Stimulated activated CD4-positive, alpha-beta T cell treated with anti-CD3 and anti-CD28 coated beads, Interleukin-1b, Interleukin-23, amount 100 ng/mL, for 48 hours (primary cell): ENCODE measurements around the gene SNRNP70.
A peak's percentile ranks its signal among the peaks of the same experiment; 100 is the strongest.
"Not testable (repeated sequence)": the region's sequence is repeated elsewhere in the genome, so short reads cannot be mapped to it uniquely, and the experiment has no call there.

Experiments
- DNase-seq: peaks from one replicate; pipeline ENCODE4 v3.0.0-alpha.2; 2020

SNRNP70 gene

GRCh38 chr19:49085020-49085867 lies at the start of gene SNRNP70:
Gene SNRNP70 (plus strand): TSS chr19:49085451. CDS start chr19:49086415, 964 bp downstream.
- peak; percentile 99 for DNase-seq

DNA sequence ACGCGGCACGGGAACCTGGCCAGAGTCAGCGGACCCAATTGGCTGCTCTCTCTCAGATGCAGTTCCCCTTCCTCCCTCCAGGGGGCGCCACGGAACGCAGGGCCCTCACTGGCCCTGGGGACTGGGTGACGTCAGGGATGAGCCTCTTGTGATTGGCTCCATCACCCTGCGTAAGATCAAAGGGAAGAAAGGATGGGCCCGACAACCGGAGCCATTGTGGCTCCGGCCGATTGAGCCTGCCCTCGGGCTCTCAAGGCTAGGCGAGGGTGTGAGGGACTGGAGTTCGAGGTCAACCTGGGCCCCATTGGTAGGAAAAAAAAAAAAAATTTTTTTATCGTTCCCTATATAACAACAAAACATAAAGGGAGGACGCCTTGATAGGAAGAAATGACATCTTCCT lies 48.4 kb upstream of the SNRNP70 start, which contains the start of gene CGB1:
CGB1 (minus strand) TSS at position 81 of the 400 bp plus-strand sequence. CDS start 184 bp downstream, outside the sequence.
- DNase-seq = peak; percentile 79

- DNase-seq = not testable (repeated sequence)
Observed at GRCh38 chr19:49038111-49038510, 47.1 kb upstream of the SNRNP70 start.

GRCh38 chr19:49038557-49039276 lies 46.5 kb upstream of the SNRNP70 start:
- DNase-seq = not testable (repeated sequence)

GRCh38 chr19:49039736-49040135 lies 45.5 kb upstream of the SNRNP70 start:
- not testable (repeated sequence) for DNase-seq

- no peak for DNase-seq
Observed at GRCh38 chr19:49042177-49042576, 43.1 kb upstream of the SNRNP70 start.

DNA sequence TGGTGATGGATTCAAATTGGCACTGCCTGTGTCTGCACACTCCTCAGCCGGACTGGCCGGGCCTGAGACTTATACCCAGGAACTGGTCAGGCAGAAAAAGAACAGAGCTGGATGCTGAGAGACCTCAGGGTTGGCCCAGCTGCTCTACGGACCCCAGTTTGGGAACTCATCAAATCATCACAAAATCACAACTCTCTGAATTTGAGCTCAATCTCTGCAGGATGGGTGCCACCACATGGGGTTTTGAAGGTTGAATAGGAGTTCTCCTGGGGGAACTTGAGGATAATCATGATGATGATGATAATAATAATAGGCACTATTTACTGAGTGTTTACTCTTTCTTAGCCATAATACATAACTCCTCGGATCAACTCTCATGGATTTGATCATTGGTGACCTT lies 42.6 kb upstream of the SNRNP70 start:
- DNase-seq = not testable (repeated sequence)

DNA sequence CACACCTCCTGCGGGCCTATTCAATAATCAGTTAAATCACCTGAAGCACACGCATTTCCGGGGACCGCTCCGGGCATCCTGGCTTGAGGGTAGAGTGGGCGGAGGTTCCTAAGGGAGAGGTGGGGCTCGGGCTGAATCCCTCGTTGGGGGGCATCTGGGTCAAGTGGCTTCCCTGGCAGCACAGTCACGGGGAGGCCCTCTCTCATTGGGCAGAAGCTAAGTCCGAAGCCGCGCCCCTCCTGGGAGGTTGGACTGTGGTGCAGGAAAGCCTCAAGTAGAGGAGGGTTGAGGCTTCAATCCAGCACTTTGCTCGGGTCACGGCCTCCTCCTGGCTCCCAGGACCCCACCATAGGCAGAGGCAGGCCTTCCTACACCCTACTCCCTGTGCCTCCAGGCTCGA lies 41.7 kb upstream of the SNRNP70 start, which contains the start of gene CGB5:
CGB5 (plus strand) TSS at position 301 of the 400 bp plus-strand sequence. CDS start 362 bp downstream, outside the sequence.
- DNase-seq = not testable (repeated sequence)

DNA sequence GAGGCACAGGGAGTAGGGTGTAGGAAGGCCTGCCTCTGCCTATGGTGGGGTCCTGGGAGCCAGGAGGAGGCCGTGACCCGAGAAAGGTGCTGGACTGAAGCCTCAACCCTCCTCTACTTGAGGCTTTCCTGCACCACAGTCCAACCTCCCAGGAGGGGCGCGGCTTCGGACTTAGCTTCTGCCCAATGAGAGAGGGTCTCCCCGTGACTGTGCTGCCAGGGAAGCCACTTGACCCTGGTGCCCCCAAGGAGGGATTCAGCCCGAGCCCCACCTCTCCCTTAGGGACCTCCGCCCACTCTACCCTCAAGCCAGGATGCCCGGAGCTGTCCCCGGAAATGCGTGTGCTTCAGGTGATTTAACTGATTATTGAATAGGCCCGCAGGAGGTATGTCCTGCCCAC lies 36.2 kb upstream of the SNRNP70 start, which contains the start of gene CGB8:
CGB8 (minus strand) TSS at position 101 of the 400 bp plus-strand sequence. CDS start 372 bp downstream, outside the sequence.
- DNase-seq = not testable (repeated sequence)

- DNase-seq = not testable (repeated sequence)
Observed at GRCh38 chr19:49049834-49050233, 35.4 kb upstream of the SNRNP70 start.

- not testable (repeated sequence) for DNase-seq
Observed at GRCh38 chr19:49050376-49051033, 34.7 kb upstream of the SNRNP70 start.

DNA sequence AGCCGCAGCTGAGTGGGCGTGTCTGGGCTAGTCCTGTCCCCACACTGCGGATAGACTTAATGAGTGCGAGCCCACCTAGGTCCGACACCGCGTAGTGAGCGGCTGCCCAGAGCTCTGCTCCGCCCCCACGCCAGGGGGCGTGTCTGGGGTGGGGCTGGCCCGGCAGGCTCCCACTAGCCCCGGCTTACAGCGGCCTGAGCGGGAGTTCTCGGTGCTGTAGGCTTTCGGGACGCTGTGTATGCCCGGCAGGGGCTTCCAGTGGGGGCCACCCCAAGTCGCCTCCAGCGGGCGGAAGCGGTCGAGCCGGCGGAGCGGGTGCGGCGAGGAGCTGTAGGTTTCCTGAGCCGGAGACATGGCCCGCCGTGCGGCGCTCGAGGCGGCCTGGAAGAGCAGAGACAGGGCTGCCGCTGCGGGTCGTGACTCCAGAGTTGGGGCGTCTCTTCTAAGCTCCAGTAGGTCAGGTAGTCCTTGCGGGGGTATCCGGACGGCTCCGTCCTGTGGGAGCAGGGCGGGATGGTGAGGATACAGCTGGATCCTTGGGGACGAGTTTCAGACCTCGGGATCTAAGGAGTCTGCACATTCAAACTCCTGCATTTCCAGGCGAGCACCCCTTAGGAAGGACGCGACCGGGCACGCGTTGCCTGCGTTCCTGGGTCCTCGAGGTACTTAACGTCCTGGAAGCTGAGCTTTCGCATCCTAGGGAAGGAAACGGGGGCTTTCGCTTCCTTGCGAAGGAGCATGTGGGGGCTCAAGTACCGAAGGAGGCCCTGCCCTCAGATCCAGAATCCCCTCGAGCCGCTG lies 28.9 kb upstream of the SNRNP70 start:
- DNase-seq = no peak

DNA sequence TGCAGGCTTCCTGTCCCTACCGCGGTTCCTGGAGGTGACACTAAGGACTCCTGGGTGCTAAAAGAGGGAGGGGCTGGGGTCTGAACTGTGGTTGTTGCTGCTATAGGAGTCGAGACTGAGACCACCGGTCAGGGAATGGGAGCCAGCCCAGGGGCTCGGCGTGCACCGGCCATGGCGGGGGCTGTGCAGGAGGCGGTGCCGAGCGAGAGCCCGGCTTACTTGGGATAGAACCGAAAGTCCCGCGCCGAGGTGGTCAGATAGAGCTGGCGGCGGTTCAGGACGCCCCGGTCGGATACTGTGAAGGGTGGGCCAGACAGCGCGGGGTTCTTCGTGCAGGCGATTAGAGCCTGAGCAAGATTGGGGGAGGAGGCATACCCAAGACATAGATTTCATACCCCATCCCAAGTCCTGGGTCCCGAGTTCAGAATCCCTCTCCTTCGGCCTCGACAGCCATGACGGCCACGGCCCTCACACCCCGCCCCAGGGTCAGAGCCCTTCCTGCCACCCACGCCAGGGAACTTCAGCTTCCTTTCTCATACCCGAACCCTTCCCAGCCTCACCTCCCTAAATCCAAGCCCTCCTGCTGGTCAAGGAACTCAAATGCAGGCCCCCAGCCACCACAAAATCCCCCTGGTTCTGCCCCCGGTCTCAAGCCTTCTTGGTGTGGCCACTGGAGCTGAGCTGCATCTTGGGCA lies 28.2 kb upstream of the SNRNP70 start:
- not testable (repeated sequence) for DNase-seq

DNA sequence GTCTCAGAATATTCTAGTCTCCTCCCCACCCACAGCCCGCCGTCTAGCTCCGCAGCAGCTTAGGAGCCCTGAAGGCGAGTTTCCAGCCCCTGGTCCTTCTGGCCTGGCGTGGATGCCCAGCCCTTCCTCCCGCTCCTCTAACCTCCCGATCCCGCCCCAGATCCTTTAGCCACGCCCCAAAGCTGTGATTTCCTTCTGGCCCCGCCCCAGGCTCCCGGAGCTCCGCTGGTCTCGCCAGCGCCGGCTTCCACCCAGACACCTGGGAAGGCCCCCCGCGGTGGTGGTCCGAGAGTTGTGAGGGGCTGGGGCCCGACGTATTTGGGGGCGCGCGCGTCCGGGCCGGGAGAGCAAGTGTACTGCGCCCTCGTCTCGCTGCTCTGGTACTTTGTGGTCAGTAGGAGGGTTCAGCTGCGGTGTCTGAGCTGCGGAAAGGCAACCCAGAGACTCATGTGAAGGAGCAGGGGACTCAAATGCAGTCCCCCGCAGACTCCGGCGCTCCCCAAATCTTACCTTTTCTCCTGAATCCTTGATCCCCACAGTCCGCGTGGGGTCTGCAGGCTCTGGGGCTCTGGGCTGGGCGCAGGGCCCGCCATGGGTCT lies 27.5 kb upstream of the SNRNP70 start, which contains the start of gene CGB7:
CGB7 (minus strand) TSS at position 114 of the 599 bp plus-strand sequence. CDS start 2,374 bp downstream, outside the sequence.
- DNase-seq = peak; percentile 26

GRCh38 chr19:49058562-49058961 lies 26.7 kb upstream of the SNRNP70 start:
- peak; percentile 54 for DNase-seq

- DNase-seq = no peak
Observed at GRCh38 chr19:49059053-49059452, 26.2 kb upstream of the SNRNP70 start.

- no peak for DNase-seq
Observed at GRCh38 chr19:49061000-49061399, 24.3 kb upstream of the SNRNP70 start.

GRCh38 chr19:49061445-49061844 lies 23.8 kb upstream of the SNRNP70 start:
- no peak for DNase-seq

GRCh38 chr19:49064029-49064629 lies 21.1 kb upstream of the SNRNP70 start:
- DNase-seq = no peak
